GM12875 (cell line): ENCODE data around the gene METTL5.

Source experiments
- H3K4me3 ChIP-seq: one replicate; pipeline ENCODE4 v1.5.1; 2011; ENCODE audit warnings: low read depth, low read length, control low read depth
- CTCF ChIP-seq: IDR thresholded peaks from 2 replicates; pipeline ENCODE4 v1.5.1; 2011; ENCODE audit warnings: low read depth, mild to moderate bottlenecking, control low read depth, inconsistent platforms, low read length, moderate library complexity, borderline replicate concordance; ENCODE audit not compliant: insufficient read depth

METTL5 gene

GRCh38 chr2:169808221-169808620, 16.5 kb downstream of the METTL5 start:
- no peak overlapping the region for H3K4me3 ChIP-seq
- no peak for TF ChIP-seq CTCF

GRCh38 chr2:169806586-169806985, 18.1 kb downstream of the METTL5 start:
- no peak overlapping the region for H3K4me3 ChIP-seq
- TF ChIP-seq CTCF: no peak

- TF ChIP-seq CTCF: no peak
- H3K4me3 ChIP-seq: no peak overlapping the region
Observed at GRCh38 chr2:169803480-169803879, 21.2 kb downstream of the METTL5 start.

- no peak for TF ChIP-seq CTCF
- peak within 1 kb of the TSS; percentile 62 for H3K4me3 ChIP-seq
Observed at GRCh38 chr2:169798718-169799592, 25.8 kb downstream of the METTL5 start, which contains the start of gene SSB. Gene SSB (plus strand): TSS chr2:169798871. CDS start chr2:169800961, 2,090 bp downstream.

- H3K4me3 ChIP-seq: no peak overlapping the region
- no peak for TF ChIP-seq CTCF
Observed at GRCh38 chr2:169798397-169798717, 26.3 kb downstream of the METTL5 start.

GRCh38 chr2:169797601-169798000, 27.1 kb downstream of the METTL5 start:
- H3K4me3 ChIP-seq: no peak overlapping the region
- no peak for TF ChIP-seq CTCF

- TF ChIP-seq CTCF: no peak
- no peak overlapping the region for H3K4me3 ChIP-seq
Observed at GRCh38 chr2:169796441-169796840, 28.3 kb downstream of the METTL5 start.
